Testis (tissue), 2 donors: ENCODE results near the gene NOC2L.

Experiments
- CTCF ChIP-seq, 3 experiments: fragments of 450-650 bp in 2 of 3; fragments of 200-600 bp in 1 of 3; sonication (generic) in 1 of 3; IDR thresholded peaks; one replicate each; pipeline ENCODE4 v1.5.1; 2016 to 2019; ENCODE audit warnings: antibody characterized with exemption in 3 of 3, mild to moderate bottlenecking in 2 of 3, moderate library complexity in 1 of 3
- POLR2A ChIP-seq: fragments of 450-650 bp; IDR thresholded peaks from one replicate; pipeline ENCODE4 v1.6.1; 2017; ENCODE audit warnings: antibody characterized with exemption, mild to moderate bottlenecking, moderate library complexity

GRCh38 chr1:927748-928147, 31.3 kb downstream of the NOC2L start:
- no peak for TF ChIP-seq CTCF (IDR thresholded peaks at IDR 0.05)
- no peak for TF ChIP-seq POLR2A
